Dendritic cell treated with granulocyte-macrophage colony-stimulating factor and Interleukin-4, amounts not matched to agents 40 ng/mL and 50 ng/mL, for 4 days (primary cell): ENCODE results near the gene LYRM4.

ENCODE experiments used
- H3K27ac Mint-ChIP-seq: one replicate; pipeline ENCODE4 v1.8.0; 2022; ENCODE audit warnings: mild to moderate bottlenecking, mixed read lengths
- H3K27me3 Mint-ChIP-seq: one replicate; pipeline ENCODE4 v1.8.0; 2022; ENCODE audit warnings: mild to moderate bottlenecking, mixed read lengths
- H3K36me3 Mint-ChIP-seq: one replicate; pipeline ENCODE4 v1.8.0; 2022; ENCODE audit warnings: low read depth, mixed read lengths
- H3K4me1 Mint-ChIP-seq: one replicate; pipeline ENCODE4 v1.8.0; 2022; ENCODE audit warnings: low read depth, mixed read lengths
- H3K4me3 Mint-ChIP-seq: one replicate; pipeline ENCODE4 v1.8.0; 2022; ENCODE audit warnings: mild to moderate bottlenecking, moderate library complexity, mixed read lengths
- H3K9me3 Mint-ChIP-seq: one replicate; pipeline ENCODE4 v1.8.0; 2022; ENCODE audit warnings: mixed read lengths
- intact Hi-C: fragments of 100-400 bp; cut with micrococcal nuclease; formaldehyde crosslinking; loops from one replicate; pipeline ENCODE4 v1.15.0; 2022

The LYRM4 gene

GRCh38 chr6:5139828-5140771, 120.7 kb downstream of the LYRM4 start:
- Mint-ChIP-seq H3K27me3 (no peaks in the 10 kb centered on the region), H3K4me1 (peaks cover 6% of the 10 kb centered on the region), H3K36me3 (peaks cover 5% of the 10 kb centered on the region), H3K27ac (no peak overlapping the region), H3K4me3 (no peak overlapping the region), H3K9me3 (no peaks in the 10 kb centered on the region)
- intact Hi-C loops, result no loop called here

- Mint-ChIP-seq H3K4me3 (no peak overlapping the region), H3K27me3 (no peaks in the 10 kb centered on the region), H3K4me1 (peaks cover 8% of the 10 kb centered on the region), H3K27ac (no peak overlapping the region), H3K9me3 (no peaks in the 10 kb centered on the region), H3K36me3 (peaks cover 5% of the 10 kb centered on the region)
- intact Hi-C loops, result no loop called here
These were observed 121.5 kb downstream of the LYRM4 start for GRCh38 chr6:5138995-5139827.

- no peaks in the 10 kb centered on the region for H3K36me3 Mint-ChIP-seq
- H3K27ac Mint-ChIP-seq, result no peak overlapping the region
- no peaks in the 10 kb centered on the region for H3K27me3 Mint-ChIP-seq
- intact Hi-C loops, result no loop called here
- no peaks in the 10 kb centered on the region for H3K9me3 Mint-ChIP-seq
- H3K4me3 Mint-ChIP-seq, result no peak overlapping the region
- peaks cover 28% of the 10 kb centered on the region for H3K4me1 Mint-ChIP-seq
These were observed 123.9 kb downstream of the LYRM4 start for GRCh38 chr6:5136851-5137250.

GRCh38 chr6:5135788-5136376, 124.9 kb downstream of the LYRM4 start:
- Mint-ChIP-seq H3K27me3 (no peaks in the 10 kb centered on the region), H3K9me3 (no peaks in the 10 kb centered on the region), H3K27ac (no peak overlapping the region), H3K4me1 (peaks cover 25% of the 10 kb centered on the region), H3K36me3 (no peaks in the 10 kb centered on the region), H3K4me3 (no peak overlapping the region)
- intact Hi-C loops, result no loop called here

- no peaks in the 10 kb centered on the region for H3K27me3 Mint-ChIP-seq
- no peaks in the 10 kb centered on the region for H3K9me3 Mint-ChIP-seq
- intact Hi-C loops, result no loop called here
- H3K36me3 Mint-ChIP-seq, result no peaks in the 10 kb centered on the region
- no peak overlapping the region for H3K4me3 Mint-ChIP-seq
- H3K4me1 Mint-ChIP-seq, result peaks cover 23% of the 10 kb centered on the region
- H3K27ac Mint-ChIP-seq, result no peak overlapping the region
These were observed 126.8 kb downstream of the LYRM4 start for GRCh38 chr6:5133943-5134342.

GRCh38 chr6:5132731-5133130, 128.0 kb downstream of the LYRM4 start:
- intact Hi-C loops, result no loop called here
- Mint-ChIP-seq H3K4me1 (peaks cover 30% of the 10 kb centered on the region), H3K27me3 (no peaks in the 10 kb centered on the region), H3K4me3 (peak overlapping the region; percentile 49), H3K9me3 (no peaks in the 10 kb centered on the region), H3K27ac (peak overlapping the region; percentile 84), H3K36me3 (no peaks in the 10 kb centered on the region)

- Mint-ChIP-seq H3K9me3 (no peaks in the 10 kb centered on the region), H3K27ac (no peak overlapping the region), H3K4me1 (peaks cover 30% of the 10 kb centered on the region), H3K4me3 (no peak overlapping the region), H3K27me3 (no peaks in the 10 kb centered on the region), H3K36me3 (no peaks in the 10 kb centered on the region)
- intact Hi-C loops, result no loop called here
These were observed 130.4 kb downstream of the LYRM4 start for GRCh38 chr6:5130135-5130866.

- intact Hi-C loops, result no loop called here
- peaks cover 22% of the 10 kb centered on the region for H3K4me1 Mint-ChIP-seq
- no peak overlapping the region for H3K27ac Mint-ChIP-seq
These were observed 132.4 kb downstream of the LYRM4 start for GRCh38 chr6:5128351-5128750.

GRCh38 chr6:5127106-5127687, 133.6 kb downstream of the LYRM4 start:
- H3K4me3 Mint-ChIP-seq, result no peak overlapping the region
- no peaks in the 10 kb centered on the region for H3K27me3 Mint-ChIP-seq
- H3K4me1 Mint-ChIP-seq, result peaks cover 11% of the 10 kb centered on the region
- H3K27ac Mint-ChIP-seq, result no peak overlapping the region
- no peaks in the 10 kb centered on the region for H3K36me3 Mint-ChIP-seq
- intact Hi-C loops, result no loop called here
- H3K9me3 Mint-ChIP-seq, result no peaks in the 10 kb centered on the region

More at GRCh38 chr6:5128351-5128750, 132.4 kb downstream of the LYRM4 start:
- Mint-ChIP-seq H3K9me3 (no peaks in the 10 kb centered on the region), H3K36me3 (no peaks in the 10 kb centered on the region), H3K27me3 (no peaks in the 10 kb centered on the region), H3K4me3 (no peak overlapping the region)

GRCh38 chr6:5126214-5126613, 134.5 kb downstream of the LYRM4 start:
- no peak overlapping the region for H3K4me3 Mint-ChIP-seq
- no peaks in the 10 kb centered on the region for H3K36me3 Mint-ChIP-seq
- peaks cover 9% of the 10 kb centered on the region for H3K4me1 Mint-ChIP-seq
- H3K27me3 Mint-ChIP-seq, result no peaks in the 10 kb centered on the region
- intact Hi-C loops, result no loop called here
- H3K27ac Mint-ChIP-seq, result no peak overlapping the region
- no peaks in the 10 kb centered on the region for H3K9me3 Mint-ChIP-seq

GRCh38 chr6:5125152-5126006, 135.4 kb downstream of the LYRM4 start:
- Mint-ChIP-seq H3K36me3 (no peaks in the 10 kb centered on the region), H3K27me3 (no peaks in the 10 kb centered on the region), H3K4me1 (peaks cover 9% of the 10 kb centered on the region), H3K4me3 (no peak overlapping the region), H3K9me3 (no peaks in the 10 kb centered on the region), H3K27ac (no peak overlapping the region)
- intact Hi-C loops, result no loop called here

GRCh38 chr6:5124526-5124925, 136.2 kb downstream of the LYRM4 start:
- no peak overlapping the region for H3K27ac Mint-ChIP-seq

More at GRCh38 chr6:5124526-5124925, 136.2 kb downstream of the LYRM4 start:
- H3K4me1 Mint-ChIP-seq, result peaks cover 9% of the 10 kb centered on the region
- H3K9me3 Mint-ChIP-seq, result no peaks in the 10 kb centered on the region
- no peak overlapping the region for H3K4me3 Mint-ChIP-seq
- H3K27me3 Mint-ChIP-seq, result no peaks in the 10 kb centered on the region
- intact Hi-C loops, result no loop called here
- H3K36me3 Mint-ChIP-seq, result no peaks in the 10 kb centered on the region
